Adrenal gland (tissue), 12 donors: ENCODE measurements around the gene C10orf67. TPM values are rescaled to one million over a fixed set of nuclear protein-coding genes. Genes with fewer than 3 reads are reported as not detected.
"Not testable (repeated sequence)": the region's sequence is repeated elsewhere in the genome, so short reads cannot be mapped to it uniquely, and the experiment has no call there.

Experiments
- DNase-seq, 7 donors: peaks; one replicate each; pipeline ENCODE4 v3.0.0-alpha.2; 2019 to 2020
- H3K27ac ChIP-seq, 5 donors: fragments of 200-600 bp; sonication (generic) in 4 of 5; 1 replicate in 3 of 5; 2 replicates in 2 of 5; pipeline versions ENCODE4 v1.5.1 to v1.8.0; 2016 to 2020; ENCODE audit warnings: mild to moderate bottlenecking in 1 of 5
- H3K27me3 ChIP-seq: fragments of 200-600 bp; 2 replicates; pipeline ENCODE4 v1.8.0; 2021
- H3K36me3 ChIP-seq, 2 donors: fragments of 200-600 bp; replicated peaks in 1 of 2; 1 replicate in 1 of 2; 2 replicates in 1 of 2; pipeline versions ENCODE4 v1.5.1 to v1.8.0; 2018 to 2022
- H3K4me1 ChIP-seq, 2 donors: fragments of 200-600 bp; replicated peaks in 1 of 2; 1 replicate in 1 of 2; 2 replicates in 1 of 2; pipeline versions ENCODE4 v1.5.1 to v1.8.0; 2018 to 2021
- H3K4me3 ChIP-seq, 4 donors: fragments of 200-600 bp; sonication (generic) in 3 of 4; one replicate each; pipeline ENCODE4 v1.5.1; 2016 to 2018
- H3K9me3 ChIP-seq, 3 donors: fragments of 200-600 bp; sonication (generic) in 1 of 3; replicated peaks in 1 of 3; 1 replicate in 2 of 3; 2 replicates in 1 of 3; pipeline versions ENCODE4 v1.5.1 to v1.8.0; 2016 to 2021
- CTCF ChIP-seq, 6 experiments: fragments of 450-650 bp in 4 of 6; fragments of 200-600 bp in 2 of 6; sonication (generic) in 1 of 6; IDR thresholded peaks; 1 replicate in 5 of 6; 2 replicates in 1 of 6; pipeline versions ENCODE4 v1.5.1 to v1.8.0; 2016 to 2021; ENCODE audit warnings: antibody characterized with exemption in 6 of 6, mild to moderate bottlenecking in 2 of 6, moderate library complexity in 1 of 6
- POLR2A ChIP-seq, 2 donors: fragments of 450-650 bp; IDR thresholded peaks; one replicate each; pipeline ENCODE4 v1.6.1; 2017; ENCODE audit warnings: antibody characterized with exemption in 2 of 2, mild to moderate bottlenecking in 2 of 2, moderate library complexity in 1 of 2
- WGBS, 4 donors: extraction: QIAGEN DNeasy Blood & Tissue Kit in 2 of 4; methylation state at CpG; one replicate each; pipeline versions ENCODE4 v1.1.5 to v1.1.7; 2013 to 2017; 5-methylcytosine and 5-hydroxymethylcytosine counted together
- intact Hi-C, 2 donors: fragments of 100-400 bp; cut with DNase I; formaldehyde crosslinking; loops; one replicate each; pipeline versions ENCODE4 v1.14.1 to v1.15.0; 2022 to 2023
- polyA plus RNA-seq, 3 donors: library from polyadenylated mRNA; stranded (reverse); fragments of 200-250 nt in 2 of 3; fragments of 350-450 nt in 1 of 3; fragmentation: Illumina TruSeq in 1 of 3; extraction: RNeasy Lipid Tissue Mini Kit (QIAGEN cat#74804) in 1 of 3; gene quantifications; one replicate each; pipeline ENCODE4 v1.2.3, GENCODE V29; 2013 to 2014
- total RNA-seq, 9 donors: library from RNA; depleted of rRNA in 4 of 9; stranded (reverse); fragments of >200 nt in 4 of 9; fragments of 120-200 nt in 1 of 9; fragmentation: NEBNext Ultra II Directional in 1 of 9; extraction: Animal tissue kit (Norgen Biotek cat#: 25700) in 1 of 9; gene quantifications; one replicate each; pipeline versions ENCODE4 v1.1.0 to v1.2.4, GENCODE V29; 2013 to 2023
- donor health status: healthy with polysubstance abuse.
- donor health status: Bipolar disorder and iron deficiency.
- donor health status: DM: yes; HTN: yes; CAD: no.
- donor health status: DM: no; HTN: no; CAD: no.
- donor health status: DM: no; HTN: no; CAD: no.
- donor health status: DM: yes; HTN: yes; CAD: no.

Gene C10orf67
- total and polyA plus RNA-seq, 12 donors, result 0.03 to 0.50 (median 0.18) TPM; not detected in 6

- no peaks in the 10 kb centered on the region for H3K27me3 ChIP-seq
- no peaks in the 10 kb centered on the region for H3K9me3 ChIP-seq
- no peak overlapping the region for H3K4me3 ChIP-seq
- TF ChIP-seq CTCF (IDR thresholded peaks at IDR 0.05), result no peak
- no peak for TF ChIP-seq POLR2A (IDR thresholded peaks at IDR 0.05)
- 82 to 90% (median 84%) methylated on average over 3 of the region's 3 CpGs for WGBS, 4 donors
- intact Hi-C loops, result no loop called here
- H3K4me1 ChIP-seq, result no peaks in the 10 kb centered on the region
- DNase-seq, result no peak
- H3K36me3 ChIP-seq, result no peaks in the 10 kb centered on the region
- H3K27ac ChIP-seq, result no peak overlapping the region
Observed at GRCh38 chr10:23351926-23352519, 7.4 kb upstream of the C10orf67 start.

DNA sequence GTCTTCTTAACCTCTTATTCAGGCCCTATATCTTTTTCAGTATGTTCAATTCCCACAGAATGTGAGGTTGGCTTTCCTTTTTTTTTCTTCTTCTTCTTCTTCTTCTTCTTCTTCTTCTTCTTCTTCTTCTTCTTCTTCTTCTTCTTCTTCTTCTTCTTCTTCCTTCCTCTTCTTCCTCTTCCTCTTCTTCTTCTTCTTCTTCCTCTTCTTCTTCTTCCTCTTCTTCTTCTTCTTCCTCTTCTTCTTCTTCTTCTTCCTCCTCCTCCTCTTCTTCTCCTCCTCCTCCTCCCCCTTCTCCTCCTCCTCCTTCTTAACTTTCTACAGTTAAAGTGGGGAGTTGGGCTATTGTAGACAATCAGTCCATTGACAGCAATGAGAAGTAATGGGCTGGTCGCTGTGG is 6.1 kb upstream of the C10orf67 start:
- H3K4me1 ChIP-seq, H3K4me3 ChIP-seq, intact Hi-C loops, DNase-seq, H3K9me3 ChIP-seq, H3K27me3 ChIP-seq, H3K36me3 ChIP-seq, H3K27ac ChIP-seq: not testable (repeated sequence)
- 84 to 91% (median 87%) methylated on average over 1 of the region's 1 CpG for WGBS, 4 donors

DNA sequence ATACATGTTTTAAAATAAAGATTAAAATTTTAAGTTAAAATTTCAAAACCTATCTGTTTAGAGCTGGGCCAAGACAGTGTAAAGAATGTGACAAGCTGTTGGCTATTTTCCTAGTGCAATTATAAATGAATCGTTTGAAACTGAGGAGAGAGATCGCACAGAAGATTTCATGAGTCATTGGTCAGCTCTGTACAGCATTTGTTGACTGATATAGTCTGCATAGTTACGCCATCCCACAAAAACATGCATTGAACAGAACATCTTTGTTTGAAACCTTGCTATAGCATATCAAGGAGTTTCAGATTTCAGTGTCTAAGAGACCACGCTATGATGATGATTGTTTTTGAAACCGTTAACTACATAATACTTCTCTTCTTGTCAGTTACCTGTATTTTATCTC is 1.3 kb upstream of the C10orf67 start:
- TF ChIP-seq POLR2A (IDR thresholded peaks at IDR 0.05) (no peak), CTCF (IDR thresholded peaks at IDR 0.05) (no peak)
- no peak for DNase-seq
- no peaks in the 10 kb centered on the region for H3K27me3 ChIP-seq
- 52 to 68% (median 63%) methylated on average over 5 of the region's 5 CpGs for WGBS, 4 donors
- no peak overlapping the region for H3K4me3 ChIP-seq
- no peak overlapping the region for H3K27ac ChIP-seq
- intact Hi-C loops, result no loop called here
- H3K36me3 ChIP-seq, result no peaks in the 10 kb centered on the region
- H3K4me1 ChIP-seq, result peaks cover 6 to 8% of the 10 kb centered on the region in 2 donors
- no peaks in the 10 kb centered on the region for H3K9me3 ChIP-seq

DNA sequence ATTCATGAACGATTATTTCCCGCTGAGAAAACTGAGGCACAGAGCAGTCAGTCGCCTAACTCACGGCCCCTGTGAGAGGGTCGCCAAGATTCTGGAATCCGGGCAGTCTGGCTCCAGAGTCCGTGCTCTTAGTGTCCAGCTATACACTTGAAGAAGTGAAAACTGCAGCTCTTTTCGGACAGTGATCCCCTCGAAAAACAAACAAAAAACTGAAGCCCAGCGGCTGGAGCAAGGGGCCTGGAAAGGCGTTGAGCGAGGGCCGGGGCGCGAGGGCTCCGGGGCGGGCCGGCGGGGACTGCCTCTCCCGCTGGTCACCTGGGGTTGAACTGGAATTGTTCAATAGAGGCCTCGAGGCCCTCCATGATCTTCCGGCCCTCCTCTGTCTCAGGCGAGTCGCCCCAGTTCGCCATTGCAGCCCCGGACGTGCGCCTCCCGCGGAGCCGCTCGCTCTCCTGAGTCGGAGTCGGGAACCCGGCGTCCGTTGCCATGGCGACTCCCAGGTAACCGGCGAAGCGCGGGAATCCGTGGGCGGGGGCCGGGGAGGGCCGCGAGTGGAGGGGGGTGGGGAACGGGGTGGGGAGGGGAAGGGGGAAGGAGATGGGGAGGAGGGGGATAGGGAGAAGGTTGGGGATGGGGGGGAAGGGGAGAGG is 881 bp downstream of the C10orf67 start:
- Histone ChIP-seq H3K4me1 (peaks cover 6 to 8% of the 10 kb centered on the region in 2 donors), H3K27me3 (no peaks in the 10 kb centered on the region), H3K27ac (no peak overlapping the region), H3K4me3 (peak overlapping the region in 1 of 4 donors; percentile 63), H3K36me3 (no peaks in the 10 kb centered on the region), H3K9me3 (no peaks in the 10 kb centered on the region)
- peak; percentile 29 to 83 (median 50) for DNase-seq
- TF ChIP-seq POLR2A (IDR thresholded peaks at IDR 0.05) (no peak), CTCF (IDR thresholded peaks at IDR 0.05) (no peak)
- 14 to 31% (median 21%) methylated on average over 23 to 48 of the region's 48 CpGs for WGBS, 4 donors
- intact Hi-C loops, result no loop called here
